Measurements from ENCODE around the gene PDGFC.

DNA sequence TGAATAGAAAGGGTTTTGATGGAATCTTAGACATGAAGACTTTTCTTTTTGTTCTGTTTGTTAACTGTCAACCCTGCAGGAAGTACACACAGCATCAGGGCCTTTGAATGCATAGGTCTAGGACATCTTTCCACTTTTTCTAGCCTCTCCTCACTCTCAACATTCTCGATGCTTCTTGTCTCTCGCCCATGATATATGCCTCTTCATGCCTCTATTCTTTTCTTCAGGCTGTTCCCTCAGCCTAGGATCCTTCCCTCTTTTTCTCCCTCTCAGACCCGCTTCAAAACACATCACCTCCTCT, 9.6 kb downstream of the PDGFC start:
- TF ChIP-seq, protein P1, sequence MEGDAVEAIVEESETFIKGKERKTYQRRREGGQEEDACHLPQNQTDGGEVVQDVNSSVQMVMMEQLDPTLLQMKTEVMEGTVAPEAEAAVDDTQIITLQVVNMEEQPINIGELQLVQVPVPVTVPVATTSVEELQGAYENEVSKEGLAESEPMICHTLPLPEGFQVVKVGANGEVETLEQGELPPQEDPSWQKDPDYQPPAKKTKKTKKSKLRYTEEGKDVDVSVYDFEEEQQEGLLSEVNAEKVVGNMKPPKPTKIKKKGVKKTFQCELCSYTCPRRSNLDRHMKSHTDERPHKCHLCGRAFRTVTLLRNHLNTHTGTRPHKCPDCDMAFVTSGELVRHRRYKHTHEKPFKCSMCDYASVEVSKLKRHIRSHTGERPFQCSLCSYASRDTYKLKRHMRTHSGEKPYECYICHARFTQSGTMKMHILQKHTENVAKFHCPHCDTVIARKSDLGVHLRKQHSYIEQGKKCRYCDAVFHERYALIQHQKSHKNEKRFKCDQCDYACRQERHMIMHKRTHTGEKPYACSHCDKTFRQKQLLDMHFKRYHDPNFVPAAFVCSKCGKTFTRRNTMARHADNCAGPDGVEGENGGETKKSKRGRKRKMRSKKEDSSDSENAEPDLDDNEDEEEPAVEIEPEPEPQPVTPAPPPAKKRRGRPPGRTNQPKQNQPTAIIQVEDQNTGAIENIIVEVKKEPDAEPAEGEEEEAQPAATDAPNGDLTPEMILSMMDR (IDR thresholded peaks at IDR 0.05; ENCODE audit: poor library complexity): no peak
- no peak for TF ChIP-seq EZH2 (IDR thresholded peaks at IDR 0.05; ENCODE audit: borderline replicate concordance)
- no peak for TF ChIP-seq EZH2phosphoT487 (IDR thresholded peaks at IDR 0.05; ENCODE audit: low read depth, severe bottlenecking, unreplicated experiment)

Data from hepatocyte (in vitro differentiated cells).